22Rv1 (cell line): ENCODE results near the gene PPP2R2B.

Experiments used
- ZFX ChIP-seq: fragments of 450-650 bp; IDR thresholded peaks from 2 replicates; pipeline ENCODE4 v1.6.1; 2017; ENCODE audit warnings: antibody characterized with exemption, borderline replicate concordance
- TF ChIP-seq, protein P1 (sequence below): fragments of 450-650 bp; IDR thresholded peaks from 2 replicates; pipeline ENCODE4 v1.5.1; 2017; ENCODE audit warnings: mild to moderate bottlenecking

DNA sequence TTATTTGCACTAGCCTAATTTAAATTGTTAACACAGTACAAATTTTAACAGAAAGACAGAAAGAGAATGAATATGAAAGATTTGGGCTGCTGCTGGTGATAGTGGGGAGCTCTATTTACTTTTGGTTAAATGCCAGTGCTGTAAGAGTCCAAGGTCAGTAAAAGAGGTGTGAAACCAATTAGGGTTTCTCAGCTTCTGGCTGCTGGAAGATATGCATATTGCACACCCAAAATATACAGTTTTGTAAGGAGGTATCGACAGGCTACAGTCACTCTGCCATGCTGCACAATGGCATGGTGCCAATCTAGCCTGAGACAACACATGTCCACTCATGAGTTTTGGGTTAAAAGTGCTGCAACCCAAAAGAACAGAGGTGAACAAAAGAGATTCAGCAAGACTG lies 79.3 kb downstream of the PPP2R2B start:
- TF ChIP-seq, protein P1, sequence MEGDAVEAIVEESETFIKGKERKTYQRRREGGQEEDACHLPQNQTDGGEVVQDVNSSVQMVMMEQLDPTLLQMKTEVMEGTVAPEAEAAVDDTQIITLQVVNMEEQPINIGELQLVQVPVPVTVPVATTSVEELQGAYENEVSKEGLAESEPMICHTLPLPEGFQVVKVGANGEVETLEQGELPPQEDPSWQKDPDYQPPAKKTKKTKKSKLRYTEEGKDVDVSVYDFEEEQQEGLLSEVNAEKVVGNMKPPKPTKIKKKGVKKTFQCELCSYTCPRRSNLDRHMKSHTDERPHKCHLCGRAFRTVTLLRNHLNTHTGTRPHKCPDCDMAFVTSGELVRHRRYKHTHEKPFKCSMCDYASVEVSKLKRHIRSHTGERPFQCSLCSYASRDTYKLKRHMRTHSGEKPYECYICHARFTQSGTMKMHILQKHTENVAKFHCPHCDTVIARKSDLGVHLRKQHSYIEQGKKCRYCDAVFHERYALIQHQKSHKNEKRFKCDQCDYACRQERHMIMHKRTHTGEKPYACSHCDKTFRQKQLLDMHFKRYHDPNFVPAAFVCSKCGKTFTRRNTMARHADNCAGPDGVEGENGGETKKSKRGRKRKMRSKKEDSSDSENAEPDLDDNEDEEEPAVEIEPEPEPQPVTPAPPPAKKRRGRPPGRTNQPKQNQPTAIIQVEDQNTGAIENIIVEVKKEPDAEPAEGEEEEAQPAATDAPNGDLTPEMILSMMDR = no peak
- TF ChIP-seq ZFX = no peak
